Measurements from ENCODE around the gene NGFR. TPM values are rescaled to one million over a fixed set of nuclear protein-coding genes. Genes with fewer than 3 reads are reported as not detected.

The NGFR gene
- total RNA-seq, 1 donor from 2014 or later = 334 TPM

GRCh38 chr17:49523706-49524472 lies 28.8 kb downstream of the NGFR start:
- Mint-ChIP-seq H3K27ac (ENCODE audit: unreplicated experiment) (no peak overlapping the region), H3K9me3 (no peaks in the 10 kb centered on the region), H3K4me3 (no peak overlapping the region), H3K27me3 (ENCODE audit: low read depth) (peaks cover 17% of the 10 kb centered on the region), H3K36me3 (ENCODE audit: low read depth) (peaks cover 2% of the 10 kb centered on the region), H3K4me1 (peaks cover 23% of the 10 kb centered on the region)
- no peak for TF ChIP-seq CTCF (conservative IDR thresholded peaks at IDR 0.05)
- no peak for DNase-seq (ENCODE audit: low read depth, low spot score)

- TF ChIP-seq CTCF (conservative IDR thresholded peaks at IDR 0.05) = no peak
- Mint-ChIP-seq H3K9me3 (no peaks in the 10 kb centered on the region), H3K27me3 (ENCODE audit: low read depth) (peaks cover 12% of the 10 kb centered on the region), H3K27ac (ENCODE audit: unreplicated experiment) (no peak overlapping the region), H3K4me3 (peak overlapping the region; percentile 12), H3K36me3 (ENCODE audit: low read depth) (no peaks in the 10 kb centered on the region), H3K4me1 (peaks cover 18% of the 10 kb centered on the region)
- no peak for DNase-seq (ENCODE audit: low read depth, low spot score)
These were observed 29.6 kb downstream of the NGFR start for GRCh38 chr17:49524473-49525359.

DNA sequence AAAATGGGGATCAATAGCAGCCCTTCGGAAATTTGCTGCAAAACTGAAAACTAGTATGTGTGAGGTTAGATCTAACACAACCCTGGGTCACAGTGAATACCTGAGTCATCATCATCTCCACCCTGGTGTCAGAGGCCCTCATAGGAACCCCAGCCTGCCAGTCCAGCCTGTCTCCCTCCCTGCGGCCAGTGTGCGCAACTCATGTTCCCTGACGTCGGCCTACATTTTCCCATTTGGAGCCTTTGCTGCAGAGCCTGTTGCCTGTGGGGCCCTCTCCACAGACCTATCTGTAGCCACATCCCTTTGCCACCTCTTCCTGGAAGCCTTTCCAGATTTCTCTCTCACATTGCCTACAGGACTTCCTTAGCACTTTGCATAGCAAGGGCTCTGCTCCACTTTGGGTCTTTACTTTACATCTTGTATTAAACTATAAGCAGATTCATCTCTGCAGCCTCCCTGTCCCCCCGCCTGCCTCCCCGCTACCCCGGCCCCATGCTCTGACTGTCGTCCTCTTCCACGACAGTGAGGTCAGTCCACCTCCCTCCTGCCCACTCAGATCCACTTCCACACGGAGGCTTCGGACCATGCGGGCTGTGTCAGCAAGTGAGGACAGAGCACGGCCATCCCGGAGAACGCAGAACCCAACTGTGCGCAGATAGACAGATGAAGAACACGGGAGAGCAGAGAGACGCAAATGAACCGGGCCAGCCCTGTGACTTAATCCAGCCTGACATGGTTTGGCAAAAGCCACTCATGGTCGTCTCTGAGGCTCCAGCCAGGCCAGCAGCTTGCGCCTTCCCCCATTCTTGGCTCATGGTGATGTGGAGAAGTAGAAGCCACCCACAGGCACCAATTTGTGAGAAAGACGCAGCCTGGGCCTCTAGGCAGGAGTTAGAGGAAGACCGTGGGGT lies 31.0 kb downstream of the NGFR start:
- DNase-seq (ENCODE audit: low read depth, low spot score) = no peak
- no peak for TF ChIP-seq CTCF (conservative IDR thresholded peaks at IDR 0.05)
- no peak overlapping the region for H3K4me3 Mint-ChIP-seq
- no peaks in the 10 kb centered on the region for H3K9me3 Mint-ChIP-seq
- peak overlapping the region; percentile 8 for H3K27ac Mint-ChIP-seq (ENCODE audit: unreplicated experiment)
- peaks cover 3% of the 10 kb centered on the region for H3K27me3 Mint-ChIP-seq (ENCODE audit: low read depth)
- no peaks in the 10 kb centered on the region for H3K36me3 Mint-ChIP-seq (ENCODE audit: low read depth)
- H3K4me1 Mint-ChIP-seq = peaks cover 9% of the 10 kb centered on the region

DNA sequence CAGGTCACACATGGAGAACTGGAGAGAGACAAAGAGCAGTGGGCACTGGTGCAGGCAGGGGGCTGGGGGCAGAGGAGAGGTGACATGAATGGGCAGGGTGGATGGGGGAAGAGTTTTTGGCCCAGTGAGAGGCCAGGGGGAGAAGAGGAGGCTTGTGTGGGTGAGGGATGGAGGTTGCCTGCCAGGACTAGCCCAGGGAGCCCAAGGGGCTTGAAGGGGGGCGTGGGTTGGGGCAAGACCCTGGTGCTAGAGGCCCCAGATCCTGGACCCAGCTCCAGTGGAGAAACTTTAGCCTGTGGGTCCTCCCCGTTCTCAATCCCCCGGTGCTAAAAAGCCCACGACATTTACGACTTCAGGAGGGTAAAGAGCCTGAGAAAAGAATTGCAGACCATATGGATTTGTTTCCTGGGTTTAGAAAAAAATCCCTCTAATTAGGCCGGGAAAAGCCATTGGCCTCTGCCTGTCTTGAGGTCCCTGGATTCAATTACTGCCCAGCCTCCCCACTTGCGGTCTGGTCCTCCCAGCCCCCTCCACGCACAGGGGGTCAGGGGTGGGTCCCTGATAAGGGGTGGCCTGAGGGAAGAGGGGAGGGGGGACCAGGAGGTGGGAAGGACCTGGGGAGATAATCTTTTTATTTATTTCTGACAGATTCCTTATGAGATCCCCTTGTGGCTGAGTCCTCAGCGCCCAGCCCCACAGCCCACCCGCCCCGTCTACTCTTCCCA lies 33.0 kb downstream of the NGFR start:
- no peak for TF ChIP-seq CTCF (conservative IDR thresholded peaks at IDR 0.05)
- Mint-ChIP-seq H3K36me3 (ENCODE audit: low read depth) (no peaks in the 10 kb centered on the region), H3K27ac (ENCODE audit: unreplicated experiment) (no peak overlapping the region), H3K4me1 (peaks cover 5% of the 10 kb centered on the region), H3K27me3 (ENCODE audit: low read depth) (no peaks in the 10 kb centered on the region), H3K9me3 (no peaks in the 10 kb centered on the region), H3K4me3 (no peak overlapping the region)
- no peak for DNase-seq (ENCODE audit: low read depth, low spot score)

Measured in neural crest cell (in vitro differentiated cells).